Stimulated activated CD4-positive, alpha-beta T cell treated with anti-CD3 and anti-CD28 coated beads, Interleukin-4, amount 100 ng/mL, for 4 hours (primary cell): ENCODE results near the gene ALDH1A1.
"Not testable (repeated sequence)": the region's sequence is repeated elsewhere in the genome, so short reads cannot be mapped to it uniquely, and the experiment has no call there.

Experiments
- DNase-seq, 2 experiments: peaks; one replicate each; pipeline ENCODE4 v3.0.0-alpha.2; 2020

Gene ALDH1A1

GRCh38 chr9:72942451-72942850, 10.4 kb downstream of the ALDH1A1 start:
- no peak for DNase-seq

DNA sequence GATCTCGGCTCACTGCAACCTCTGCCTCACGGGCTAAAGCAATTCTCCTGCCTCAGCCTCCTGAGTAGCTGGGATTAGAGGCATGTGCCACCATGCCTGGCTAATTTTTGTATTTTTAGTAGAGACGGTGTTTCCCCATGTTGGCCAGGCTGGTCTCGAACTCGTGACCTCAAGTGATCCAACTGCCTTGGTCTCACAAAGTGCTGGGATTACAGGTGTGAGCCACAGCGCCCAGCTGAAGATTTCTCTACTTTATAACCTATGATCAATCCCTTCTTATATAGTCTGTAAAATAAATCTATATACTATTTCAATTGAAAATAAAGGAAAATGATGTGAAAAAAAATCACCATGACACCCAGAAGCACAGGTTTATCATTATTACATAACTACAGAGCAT, 13.3 kb downstream of the ALDH1A1 start:
- DNase-seq = not testable (repeated sequence)

- no peak for DNase-seq
Measured at GRCh38 chr9:72937545-72937944, 15.3 kb downstream of the ALDH1A1 start.

DNA sequence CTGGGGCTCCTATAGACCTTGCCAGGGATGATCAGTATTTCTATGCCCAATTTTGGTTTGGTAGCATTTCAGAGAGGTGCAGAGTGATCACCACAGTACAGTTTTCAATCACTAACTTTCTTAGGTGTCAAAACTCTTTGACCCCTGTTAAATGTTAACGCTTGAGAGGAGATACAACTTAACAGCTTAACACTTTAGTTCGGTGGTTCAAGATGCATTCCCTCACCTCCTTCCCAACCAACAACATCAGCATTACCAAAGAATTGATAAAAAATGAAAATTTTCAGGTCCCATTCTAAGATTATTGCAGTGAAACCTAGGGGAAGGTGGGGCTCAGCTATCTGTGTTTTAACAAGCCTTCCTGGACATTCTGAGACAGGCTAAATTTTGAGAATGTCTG, 16.2 kb downstream of the ALDH1A1 start:
- DNase-seq = no peak

DNA sequence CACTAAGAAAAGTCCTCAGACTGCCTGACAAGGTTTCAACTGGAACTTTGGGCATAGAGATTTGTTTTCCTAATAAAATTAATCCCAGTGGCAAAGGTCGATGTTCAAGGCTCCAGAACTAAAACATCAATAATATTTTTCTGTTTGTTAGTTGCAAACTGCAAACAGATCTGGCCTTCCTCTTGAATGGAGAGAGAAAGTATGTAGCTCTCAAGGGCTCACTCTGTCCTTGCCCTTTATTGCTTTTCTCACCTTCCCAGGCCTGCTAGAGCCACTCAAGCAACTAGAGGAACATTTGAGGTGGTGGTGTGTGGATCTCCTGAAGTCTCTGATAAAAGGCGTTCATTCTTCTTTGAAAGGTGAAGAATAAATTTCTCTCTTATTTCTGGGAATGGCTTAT, 16.6 kb downstream of the ALDH1A1 start:
- DNase-seq = no peak

- no peak for DNase-seq
Measured at GRCh38 chr9:72935595-72935994, 17.3 kb downstream of the ALDH1A1 start.

DNA sequence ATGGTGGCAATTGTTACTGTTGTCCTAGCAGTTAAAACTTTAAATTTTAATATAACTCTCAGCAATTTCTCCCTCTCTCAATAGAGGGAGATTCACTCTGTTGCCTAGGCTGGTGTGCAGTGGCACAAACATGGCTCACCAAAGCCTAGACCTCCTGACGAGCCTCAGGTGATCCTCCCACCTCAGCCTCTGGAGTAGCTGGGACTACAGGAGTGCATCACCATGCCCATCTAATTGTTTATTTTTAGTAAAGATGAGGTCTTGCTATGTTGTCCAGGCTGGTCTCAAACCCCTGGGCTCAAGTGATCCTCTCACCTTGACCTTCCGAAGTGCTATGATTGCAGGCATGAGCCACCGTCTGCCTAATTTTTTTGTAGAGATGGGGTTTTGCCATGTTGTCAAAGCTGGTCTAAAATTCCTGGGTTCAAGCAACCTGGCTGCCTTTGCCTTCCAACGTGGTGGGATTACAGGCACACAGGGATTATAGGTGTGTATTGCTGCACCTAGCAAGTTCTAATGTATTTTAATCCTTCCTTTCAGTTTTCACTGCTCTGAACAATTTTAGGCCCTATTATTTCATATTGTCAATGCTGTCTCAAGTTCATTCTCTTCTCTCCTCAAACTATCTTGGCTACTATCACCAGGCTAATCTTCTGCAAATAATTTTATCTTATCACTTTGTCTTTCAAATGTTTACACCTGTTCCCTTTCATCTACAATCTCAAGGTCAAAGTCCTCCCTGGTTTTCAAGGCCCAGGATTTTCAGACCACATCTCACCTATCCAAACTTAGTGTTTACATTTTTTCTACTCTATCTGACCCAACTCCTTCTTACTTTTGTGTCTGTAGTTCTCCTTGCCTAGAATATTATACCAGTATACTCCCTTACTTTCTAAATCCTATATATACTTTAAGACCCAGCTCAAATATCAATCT, 18.9 kb downstream of the ALDH1A1 start:
- DNase-seq = no peak

- no peak for DNase-seq
Measured at GRCh38 chr9:72932619-72933018, 20.2 kb downstream of the ALDH1A1 start.

GRCh38 chr9:72931897-72932296, 21.0 kb downstream of the ALDH1A1 start:
- DNase-seq = no peak

- DNase-seq = no peak
Measured at GRCh38 chr9:72931437-72931836, 21.4 kb downstream of the ALDH1A1 start.

DNA sequence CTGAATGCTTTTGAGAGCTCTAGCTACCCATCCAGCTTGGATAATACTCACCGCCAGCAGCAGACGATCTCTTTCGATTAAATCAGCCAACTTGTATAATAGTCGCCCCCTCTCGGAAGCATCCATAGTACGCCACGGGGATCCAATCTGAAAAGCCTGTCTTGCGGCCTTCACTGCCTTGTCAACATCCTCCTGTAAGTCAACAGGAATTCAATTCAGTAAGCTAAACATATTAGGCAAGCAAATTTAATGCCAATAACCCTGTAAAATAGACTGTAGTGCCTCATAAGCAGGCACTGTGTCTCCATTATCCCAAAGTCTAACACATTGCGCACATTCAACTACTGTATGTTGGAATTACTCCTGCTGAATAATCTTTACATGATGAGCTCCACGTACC, 22.0 kb downstream of the ALDH1A1 start:
- DNase-seq = no peak

GRCh38 chr9:72929542-72929941, 23.3 kb downstream of the ALDH1A1 start:
- DNase-seq = no peak

DNA sequence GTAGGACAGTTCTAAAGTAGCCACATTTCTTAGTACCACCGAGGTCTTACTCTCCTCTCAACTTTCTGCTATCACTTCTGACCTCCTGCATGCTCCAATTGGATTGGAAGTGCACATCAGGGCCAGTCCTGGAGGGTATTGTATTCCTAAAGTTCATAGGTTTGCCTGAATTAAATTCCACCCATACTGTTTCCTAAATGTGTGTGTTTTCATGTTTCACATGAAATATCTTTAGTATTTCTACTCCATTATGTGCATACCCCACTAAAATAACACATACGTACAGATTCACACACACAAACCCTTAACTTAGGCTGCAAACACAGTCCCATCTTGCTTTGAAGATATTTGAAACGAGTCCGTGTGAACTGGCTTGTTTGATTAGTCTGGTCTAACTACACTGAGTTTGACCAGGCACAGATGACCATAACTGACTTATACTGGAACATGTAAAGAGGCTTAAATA, 24.8 kb downstream of the ALDH1A1 start:
- DNase-seq = no peak

DNA sequence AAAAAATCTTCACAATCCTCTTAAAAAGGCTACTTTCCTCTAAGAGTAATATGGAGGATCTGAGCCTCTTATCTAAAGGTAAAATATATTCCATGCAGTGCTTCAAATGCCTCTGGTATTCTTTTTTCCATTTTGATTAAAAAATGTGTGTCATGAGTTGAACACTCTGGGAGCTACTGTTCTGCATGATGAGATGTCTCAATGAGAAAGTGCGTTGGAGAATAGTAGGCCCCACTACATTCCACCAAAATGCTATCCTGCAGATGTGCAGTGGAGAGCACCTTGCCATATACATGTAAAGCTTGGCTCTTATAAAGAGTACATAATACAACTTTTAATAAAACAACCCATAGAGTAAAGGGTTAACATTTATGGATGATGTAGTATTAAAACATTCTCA, 26.3 kb downstream of the ALDH1A1 start:
- no peak for DNase-seq

- DNase-seq = no peak
Measured at GRCh38 chr9:72925891-72926290, 27.0 kb downstream of the ALDH1A1 start.

GRCh38 chr9:72925126-72925789, 27.6 kb downstream of the ALDH1A1 start:
- DNase-seq = no peak

DNA sequence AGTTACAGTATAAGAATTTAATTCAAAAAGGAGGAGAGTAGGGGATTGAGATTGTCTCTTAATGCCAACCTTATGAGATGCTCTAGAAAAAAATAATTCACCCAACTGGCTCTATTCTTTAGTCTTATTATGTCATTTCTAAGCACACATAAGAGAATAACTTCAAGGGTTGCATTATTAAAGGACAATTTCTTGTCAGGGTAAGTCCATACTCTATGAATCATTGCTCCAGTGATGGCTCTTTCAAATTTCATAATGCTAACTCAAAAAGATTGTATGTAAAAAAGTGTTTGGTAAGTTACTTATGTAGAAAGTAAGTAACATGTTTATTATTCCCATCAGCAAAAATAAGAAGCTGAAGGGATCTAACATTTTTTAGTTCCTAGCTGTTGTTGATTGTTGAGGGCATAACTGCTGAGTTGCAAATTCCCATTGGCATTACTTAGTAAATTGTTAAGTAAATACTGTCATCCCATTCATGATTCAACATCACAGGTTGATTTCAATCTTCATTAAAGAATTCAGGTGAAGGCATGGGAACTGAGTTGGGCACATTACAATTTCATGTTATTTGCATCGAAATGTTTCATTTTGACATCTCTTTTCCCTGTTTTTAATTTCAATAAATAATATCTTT, 28.6 kb downstream of the ALDH1A1 start:
- DNase-seq = no peak

DNA sequence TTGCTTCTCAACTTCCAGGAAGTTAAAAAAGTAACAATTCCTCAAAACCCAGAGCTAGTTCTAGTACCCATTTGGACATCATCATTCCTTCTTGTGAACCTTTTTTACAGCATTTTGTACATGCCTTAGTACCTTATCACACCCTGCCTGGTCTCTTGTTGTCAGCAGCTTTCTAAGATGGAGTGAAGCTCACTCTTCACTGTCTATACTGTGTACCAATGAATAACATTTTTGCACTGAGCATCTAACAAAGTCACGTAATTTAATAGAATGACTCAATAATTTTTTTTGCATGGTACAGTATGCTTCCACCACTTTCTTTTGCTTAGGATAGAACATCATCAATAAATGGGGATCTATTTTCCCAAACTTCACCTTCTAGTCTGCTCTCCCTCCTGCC, 29.8 kb downstream of the ALDH1A1 start:
- no peak for DNase-seq

- DNase-seq = no peak
Measured at GRCh38 chr9:72921888-72922654, 30.8 kb downstream of the ALDH1A1 start.

- no peak for DNase-seq
Measured at GRCh38 chr9:72919246-72919945, 33.5 kb downstream of the ALDH1A1 start.

DNA sequence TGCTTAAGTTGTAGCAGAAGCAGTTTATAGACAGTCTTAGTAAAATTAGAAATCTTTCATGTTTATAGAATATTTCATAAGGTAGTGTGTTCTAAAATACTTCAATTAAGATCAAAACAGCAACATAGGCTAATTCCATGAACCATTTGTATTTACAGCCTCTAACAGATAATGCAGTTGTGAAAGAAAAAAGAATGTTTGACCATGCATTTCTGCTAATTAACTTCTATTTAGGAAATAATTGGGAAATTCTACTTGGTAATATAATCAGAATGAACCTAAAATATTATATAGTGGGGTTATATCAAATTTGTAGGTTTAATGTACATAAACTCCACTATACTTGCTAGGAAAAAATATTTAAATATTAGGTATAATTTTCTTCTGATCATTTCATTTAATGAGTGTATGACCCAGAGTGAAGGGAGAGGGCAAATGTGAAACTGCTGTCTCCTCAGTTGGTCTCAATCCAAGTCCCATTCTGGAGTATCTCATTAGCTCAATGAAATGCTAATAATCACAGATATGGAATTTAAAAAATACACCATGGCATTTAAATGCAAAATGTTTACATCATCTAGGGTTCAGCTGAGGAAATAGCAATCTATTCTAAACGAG, 34.9 kb downstream of the ALDH1A1 start:
- no peak for DNase-seq

GRCh38 chr9:72915659-72916058, 37.2 kb downstream of the ALDH1A1 start:
- DNase-seq = no peak
